ENCODE data around the gene CPXM1.
"Not testable (repeated sequence)": the region's sequence is repeated elsewhere in the genome, so short reads cannot be mapped to it uniquely, and the experiment has no call there.

The CPXM1 gene

GRCh38 chr20:2770091-2770490, 30.3 kb downstream of the CPXM1 start:
- H3K4me3 Mint-ChIP-seq; H3K4me1 Mint-ChIP-seq (ENCODE audit: low read depth); H3K36me3 Mint-ChIP-seq; H3K27ac Mint-ChIP-seq; H3K27me3 Mint-ChIP-seq; H3K9me3 Mint-ChIP-seq (ENCODE audit: low read depth): not testable (repeated sequence)

DNA sequence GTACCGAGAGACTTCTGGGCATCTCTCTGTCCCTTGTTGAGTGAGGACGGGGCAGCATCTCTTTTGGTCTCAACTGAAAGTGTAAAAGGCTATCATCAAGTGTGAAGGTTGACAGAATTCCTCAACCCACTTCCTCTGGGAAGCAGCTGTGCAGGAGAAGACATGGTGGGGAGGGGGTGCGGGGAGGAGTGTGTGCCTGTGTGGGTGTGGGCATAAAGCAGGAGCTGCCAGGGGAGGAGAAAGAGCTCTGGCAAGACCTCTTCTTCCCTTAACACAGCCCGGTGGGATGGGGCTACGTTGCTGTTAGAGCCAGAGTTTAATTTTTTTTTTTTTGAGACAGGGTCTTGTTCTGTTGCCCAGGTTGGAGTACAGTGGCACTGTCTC, 31.8 kb downstream of the CPXM1 start:
- peaks cover 8% of the 10 kb centered on the region for H3K27me3 Mint-ChIP-seq
- peaks cover 2% of the 10 kb centered on the region for H3K4me1 Mint-ChIP-seq (ENCODE audit: low read depth)
- H3K4me3 Mint-ChIP-seq, result no peak overlapping the region
- H3K36me3 Mint-ChIP-seq, result no peaks in the 10 kb centered on the region
- H3K9me3 Mint-ChIP-seq (ENCODE audit: low read depth), result no peaks in the 10 kb centered on the region
- no peak overlapping the region for H3K27ac Mint-ChIP-seq

- Mint-ChIP-seq H3K27ac (no peak overlapping the region), H3K36me3 (no peaks in the 10 kb centered on the region), H3K9me3 (ENCODE audit: low read depth) (no peaks in the 10 kb centered on the region), H3K27me3 (peaks cover 8% of the 10 kb centered on the region), H3K4me3 (no peak overlapping the region), H3K4me1 (ENCODE audit: low read depth) (peaks cover 2% of the 10 kb centered on the region)
Observed at GRCh38 chr20:2767768-2768631, 32.4 kb downstream of the CPXM1 start.

- no peaks in the 10 kb centered on the region for H3K9me3 Mint-ChIP-seq (ENCODE audit: low read depth)
- peaks cover 9% of the 10 kb centered on the region for H3K27me3 Mint-ChIP-seq
- H3K4me3 Mint-ChIP-seq, result no peak overlapping the region
- H3K27ac Mint-ChIP-seq, result no peak overlapping the region
- no peaks in the 10 kb centered on the region for H3K4me1 Mint-ChIP-seq (ENCODE audit: low read depth)
- no peaks in the 10 kb centered on the region for H3K36me3 Mint-ChIP-seq
Observed at GRCh38 chr20:2763186-2763585, 37.2 kb downstream of the CPXM1 start.

GRCh38 chr20:2762578-2763131, 37.8 kb downstream of the CPXM1 start:
- no peaks in the 10 kb centered on the region for H3K9me3 Mint-ChIP-seq (ENCODE audit: low read depth)
- H3K27ac Mint-ChIP-seq, result no peak overlapping the region
- no peaks in the 10 kb centered on the region for H3K4me1 Mint-ChIP-seq (ENCODE audit: low read depth)
- H3K4me3 Mint-ChIP-seq, result no peak overlapping the region
- peaks cover 7% of the 10 kb centered on the region for H3K27me3 Mint-ChIP-seq
- H3K36me3 Mint-ChIP-seq, result no peaks in the 10 kb centered on the region

- Mint-ChIP-seq H3K36me3 (no peaks in the 10 kb centered on the region), H3K4me3 (no peak overlapping the region), H3K9me3 (ENCODE audit: low read depth) (no peaks in the 10 kb centered on the region), H3K4me1 (ENCODE audit: low read depth) (no peaks in the 10 kb centered on the region), H3K27ac (no peak overlapping the region), H3K27me3 (peaks cover 3% of the 10 kb centered on the region)
Observed at GRCh38 chr20:2761885-2762284, 38.5 kb downstream of the CPXM1 start.

GRCh38 chr20:2760952-2761305, 39.5 kb downstream of the CPXM1 start:
- H3K27me3 Mint-ChIP-seq, result peaks cover 6% of the 10 kb centered on the region

GRCh38 chr20:2760297-2760951, 40.0 kb downstream of the CPXM1 start:
- Mint-ChIP-seq H3K4me1 (ENCODE audit: low read depth) (no peaks in the 10 kb centered on the region), H3K27ac (no peak overlapping the region), H3K36me3 (no peaks in the 10 kb centered on the region), H3K4me3 (no peak overlapping the region), H3K9me3 (ENCODE audit: low read depth) (no peaks in the 10 kb centered on the region), H3K27me3 (peaks cover 6% of the 10 kb centered on the region)

More at GRCh38 chr20:2760952-2761305, 39.5 kb downstream of the CPXM1 start:
- H3K36me3 Mint-ChIP-seq, result no peaks in the 10 kb centered on the region
- no peaks in the 10 kb centered on the region for H3K9me3 Mint-ChIP-seq (ENCODE audit: low read depth)
- H3K4me1 Mint-ChIP-seq (ENCODE audit: low read depth), result no peaks in the 10 kb centered on the region
- H3K27ac Mint-ChIP-seq, result no peak overlapping the region
- no peak overlapping the region for H3K4me3 Mint-ChIP-seq

GRCh38 chr20:2759603-2760296, 40.7 kb downstream of the CPXM1 start:
- H3K4me3 Mint-ChIP-seq, result no peak overlapping the region
- H3K27me3 Mint-ChIP-seq, result peaks cover 6% of the 10 kb centered on the region
- H3K36me3 Mint-ChIP-seq, result no peaks in the 10 kb centered on the region
- H3K27ac Mint-ChIP-seq, result no peak overlapping the region
- H3K4me1 Mint-ChIP-seq (ENCODE audit: low read depth), result no peaks in the 10 kb centered on the region
- no peaks in the 10 kb centered on the region for H3K9me3 Mint-ChIP-seq (ENCODE audit: low read depth)

GRCh38 chr20:2759143-2759542, 41.3 kb downstream of the CPXM1 start:
- no peaks in the 10 kb centered on the region for H3K4me1 Mint-ChIP-seq (ENCODE audit: low read depth)
- no peaks in the 10 kb centered on the region for H3K36me3 Mint-ChIP-seq
- peaks cover 6% of the 10 kb centered on the region for H3K27me3 Mint-ChIP-seq
- no peaks in the 10 kb centered on the region for H3K9me3 Mint-ChIP-seq (ENCODE audit: low read depth)
- no peak overlapping the region for H3K27ac Mint-ChIP-seq
- no peak overlapping the region for H3K4me3 Mint-ChIP-seq

DNA sequence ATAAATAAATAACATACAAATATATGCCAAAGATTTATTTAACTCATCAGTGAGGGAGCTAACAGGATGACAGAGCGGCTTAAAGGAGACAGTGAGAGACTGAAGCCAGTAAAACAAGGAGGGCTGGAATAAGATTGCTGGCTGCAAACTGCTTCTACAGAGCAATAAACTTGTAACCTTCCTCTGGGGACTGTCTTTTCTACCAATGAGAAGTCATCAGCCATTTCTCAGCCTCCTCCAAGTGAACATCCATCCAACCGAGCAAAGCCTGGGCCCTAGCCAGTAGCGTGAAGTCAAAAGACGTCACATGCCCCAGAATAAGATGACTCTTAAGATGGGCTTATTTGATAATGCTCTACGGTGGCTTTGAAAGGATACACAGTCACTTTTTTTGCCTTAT, 42.5 kb downstream of the CPXM1 start:
- H3K4me1 Mint-ChIP-seq (ENCODE audit: low read depth), result peaks cover 6% of the 10 kb centered on the region
- H3K27me3 Mint-ChIP-seq, result peaks cover 9% of the 10 kb centered on the region
- H3K36me3 Mint-ChIP-seq, result no peaks in the 10 kb centered on the region
- no peak overlapping the region for H3K27ac Mint-ChIP-seq
- no peaks in the 10 kb centered on the region for H3K9me3 Mint-ChIP-seq (ENCODE audit: low read depth)
- H3K4me3 Mint-ChIP-seq, result no peak overlapping the region

DNA sequence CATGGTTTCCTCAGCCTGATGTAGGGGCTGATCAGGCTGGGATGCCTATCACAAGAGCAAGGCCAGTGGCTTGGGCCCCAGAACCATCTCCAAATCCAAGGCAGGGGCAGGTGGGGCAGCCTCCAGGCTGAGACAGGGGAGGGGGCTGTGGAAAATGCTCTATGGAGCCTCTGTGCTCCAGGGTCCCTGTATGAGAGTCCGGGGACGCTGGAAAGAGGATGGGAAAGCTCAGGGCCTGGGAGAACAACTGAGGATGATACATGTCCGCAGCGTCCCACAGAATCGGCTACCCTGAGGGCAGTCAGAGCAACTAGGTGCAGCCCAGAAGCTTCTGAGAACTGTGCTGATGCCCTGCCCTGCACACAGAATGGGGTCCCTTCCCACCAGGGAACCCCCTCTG, 43.4 kb downstream of the CPXM1 start:
- H3K4me1 Mint-ChIP-seq (ENCODE audit: low read depth), result peaks cover 9% of the 10 kb centered on the region
- no peaks in the 10 kb centered on the region for H3K9me3 Mint-ChIP-seq (ENCODE audit: low read depth)
- H3K27me3 Mint-ChIP-seq, result peaks cover 9% of the 10 kb centered on the region
- no peak overlapping the region for H3K4me3 Mint-ChIP-seq
- no peak overlapping the region for H3K27ac Mint-ChIP-seq
- H3K36me3 Mint-ChIP-seq, result no peaks in the 10 kb centered on the region

DNA sequence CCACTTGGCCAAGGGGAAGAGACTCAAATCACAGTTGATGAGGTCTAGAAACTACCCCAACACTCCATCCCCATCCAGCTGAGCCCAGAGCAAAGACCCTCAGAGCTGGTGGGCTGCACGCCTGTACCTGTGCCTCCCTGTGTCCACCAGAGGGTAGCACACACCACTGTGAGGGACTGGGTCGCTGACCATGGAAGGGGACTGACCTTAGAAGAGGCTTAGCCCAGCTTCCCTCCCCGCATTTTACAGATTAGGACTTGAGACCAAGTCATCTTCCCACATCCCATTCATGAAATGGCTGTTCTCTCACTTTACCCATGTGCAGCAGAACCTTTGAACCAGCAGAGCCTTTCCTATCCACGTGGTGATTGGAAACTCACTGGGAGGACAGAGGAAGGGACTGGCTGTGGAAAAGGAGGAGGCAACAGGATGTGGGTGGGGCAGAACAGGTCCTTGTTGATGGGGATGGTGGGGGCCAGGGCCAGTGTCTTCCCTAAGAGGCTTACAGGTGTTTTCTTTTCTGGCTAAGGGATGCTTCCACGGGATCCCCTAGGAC, 44.3 kb downstream of the CPXM1 start:
- H3K9me3 Mint-ChIP-seq (ENCODE audit: low read depth), result no peaks in the 10 kb centered on the region
- no peak overlapping the region for H3K27ac Mint-ChIP-seq
- peaks cover 7% of the 10 kb centered on the region for H3K27me3 Mint-ChIP-seq
- peaks cover 11% of the 10 kb centered on the region for H3K4me1 Mint-ChIP-seq (ENCODE audit: low read depth)
- no peak overlapping the region for H3K4me3 Mint-ChIP-seq
- no peaks in the 10 kb centered on the region for H3K36me3 Mint-ChIP-seq

- Mint-ChIP-seq H3K4me3 (no peak overlapping the region), H3K27ac (no peak overlapping the region), H3K27me3 (peaks cover 8% of the 10 kb centered on the region), H3K36me3 (no peaks in the 10 kb centered on the region), H3K9me3 (ENCODE audit: low read depth) (no peaks in the 10 kb centered on the region), H3K4me1 (ENCODE audit: low read depth) (peaks cover 16% of the 10 kb centered on the region)
Observed at GRCh38 chr20:2755451-2756055, 44.9 kb downstream of the CPXM1 start.

Data from activated naive CD8-positive, alpha-beta T cell (primary cell).